Neural progenitor cell (in vitro differentiated cells): ENCODE results near the gene METTL9.

Experiments
- CTCF ChIP-seq: fragments of 200-600 bp; sonication (generic); IDR thresholded peaks from 2 replicates; pipeline ENCODE4 v1.5.1; 2017; ENCODE audit warnings: antibody characterized with exemption, mild to moderate bottlenecking
- EZH2phosphoT487 ChIP-seq: fragments of 200-600 bp; sonication (generic); IDR thresholded peaks from 2 replicates; pipeline ENCODE4 v1.6.1; 2017; ENCODE audit warnings: antibody characterized with exemption

- peak; percentile 26 for TF ChIP-seq CTCF
- TF ChIP-seq EZH2phosphoT487: no peak
These were observed 15.5 kb downstream of the METTL9 start for GRCh38 chr16:21614896-21615295.
